Neuronal stem cell (in vitro differentiated cells): ENCODE data around the gene C17orf75.

ENCODE experiments used
- DNase-seq: peaks from one replicate; pipeline ENCODE4 v3.0.0-alpha.2; 2013; ENCODE audit warnings: low spot score
- H2AFZ ChIP-seq: one replicate; pipeline ENCODE4 v1.6.1; 2013; ENCODE audit warnings: mild to moderate bottlenecking, low read length, inconsistent platforms
- H2AK5ac ChIP-seq: 2 replicates; pipeline ENCODE4 v1.6.1; 2013; ENCODE audit warnings: low read depth, mild to moderate bottlenecking, inconsistent platforms, low read length, moderate library complexity, mixed read lengths
- H2BK120ac ChIP-seq: 2 replicates; pipeline ENCODE4 v1.6.1; 2013; ENCODE audit warnings: low read depth, mild to moderate bottlenecking, inconsistent platforms, low read length, moderate library complexity, mixed read lengths
- H2BK12ac ChIP-seq: one replicate; pipeline ENCODE4 v1.6.1; 2013; ENCODE audit warnings: low read length, inconsistent platforms
- H2BK15ac ChIP-seq: 2 replicates; pipeline ENCODE4 v1.6.1; 2013; ENCODE audit warnings: mild to moderate bottlenecking, low read length, inconsistent platforms, mixed read lengths
- H2BK5ac ChIP-seq: one replicate; pipeline ENCODE4 v1.6.1; 2013; ENCODE audit warnings: inconsistent platforms, mild to moderate bottlenecking, low read length, moderate library complexity
- H3K14ac ChIP-seq: one replicate; pipeline ENCODE4 v1.6.1; 2013; ENCODE audit warnings: low read length, inconsistent platforms
- H3K18ac ChIP-seq: 2 replicates; pipeline ENCODE4 v1.6.1; 2013; ENCODE audit warnings: low read length, inconsistent platforms
- H3K23ac ChIP-seq: 2 replicates; pipeline ENCODE4 v1.6.1; 2013; ENCODE audit warnings: low read depth, mild to moderate bottlenecking, mixed read lengths, low read length, inconsistent platforms; ENCODE audit not compliant: poor library complexity
- H3K27ac ChIP-seq: replicated peaks from 3 replicates; pipeline ENCODE4 v1.5.1; 2013; ENCODE audit warnings: low read length, inconsistent platforms
- H3K27me3 ChIP-seq, 3 experiments: 2 replicates each; pipeline ENCODE4 v1.6.1; 2013; ENCODE audit warnings: low read length in 3 of 3, mild to moderate bottlenecking in 2 of 3, inconsistent platforms in 1 of 3, low read depth in 1 of 3, mixed read lengths in 1 of 3, moderate library complexity in 1 of 3; ENCODE audit not compliant: control insufficient read depth in 3 of 3, insufficient read depth in 3 of 3
- H3K36me3 ChIP-seq, 2 donors: replicated peaks in 1 of 2; 2 replicates each; pipeline ENCODE4 v1.6.1; 2013; ENCODE audit warnings: low read length in 2 of 2; ENCODE audit not compliant: control insufficient read depth in 2 of 2, insufficient read depth in 2 of 2
- H3K4ac ChIP-seq: 2 replicates; pipeline ENCODE4 v1.6.1; 2013; ENCODE audit warnings: inconsistent platforms, mild to moderate bottlenecking, low read length, moderate library complexity
- H3K4me1 ChIP-seq, 2 donors: 1 replicate in 1 of 2; 2 replicates in 1 of 2; pipeline ENCODE4 v1.6.1; 2013; ENCODE audit warnings: low read length in 2 of 2, low read depth in 1 of 2; ENCODE audit not compliant: control insufficient read depth in 2 of 2, insufficient read depth in 1 of 2
- H3K4me2 ChIP-seq: one replicate; pipeline ENCODE4 v1.6.1; 2013; ENCODE audit warnings: mild to moderate bottlenecking, low read length, inconsistent platforms; ENCODE audit not compliant: insufficient read depth, poor library complexity, severe bottlenecking
- H3K4me3 ChIP-seq, 2 donors: 2 replicates each; pipeline ENCODE4 v1.5.1; 2013; ENCODE audit warnings: low read length in 2 of 2, mild to moderate bottlenecking in 2 of 2, inconsistent platforms in 1 of 2, moderate library complexity in 1 of 2
- H3K79me1 ChIP-seq: one replicate; pipeline ENCODE4 v1.6.1; 2013; ENCODE audit warnings: low read depth, mild to moderate bottlenecking, inconsistent platforms, low read length, moderate library complexity
- H3K9ac ChIP-seq: one replicate; pipeline ENCODE4 v1.6.1; 2013; ENCODE audit warnings: mild to moderate bottlenecking, low read depth, low read length, inconsistent platforms; ENCODE audit not compliant: poor library complexity
- H3K9me3 ChIP-seq, 2 donors: replicated peaks in 1 of 2; 2 replicates each; pipeline versions ENCODE3 to v1.6.1; 2013; ENCODE audit warnings: low read length in 2 of 2, mild to moderate bottlenecking in 2 of 2, inconsistent platforms in 1 of 2, low read depth in 1 of 2, mixed read lengths in 1 of 2, moderate library complexity in 1 of 2; ENCODE audit not compliant: control insufficient read depth in 2 of 2, insufficient read depth in 1 of 2
- H4K8ac ChIP-seq: one replicate; pipeline ENCODE4 v1.6.1; 2013; ENCODE audit warnings: low read depth, mild to moderate bottlenecking, inconsistent platforms, low read length, moderate library complexity
- H4K91ac ChIP-seq: one replicate; pipeline ENCODE4 v1.6.1; 2013; ENCODE audit warnings: low read length, low read depth, mild to moderate bottlenecking, inconsistent platforms; ENCODE audit not compliant: poor library complexity
- WGBS, 2 donors: extraction: QIAGEN DNeasy Blood & Tissue Kit; methylation state at CpG; one replicate each; pipeline ENCODE4 v1.1.7; 2013; ENCODE audit warnings: missing lambda C conversion rate in 2 of 2, mixed read lengths in 1 of 2; ENCODE audit not compliant: insufficient read length in 2 of 2, insufficient replicate concordance in 1 of 2; ENCODE audit errors: extremely low coverage in 2 of 2; 5-methylcytosine and 5-hydroxymethylcytosine counted together

The C17orf75 gene

DNA sequence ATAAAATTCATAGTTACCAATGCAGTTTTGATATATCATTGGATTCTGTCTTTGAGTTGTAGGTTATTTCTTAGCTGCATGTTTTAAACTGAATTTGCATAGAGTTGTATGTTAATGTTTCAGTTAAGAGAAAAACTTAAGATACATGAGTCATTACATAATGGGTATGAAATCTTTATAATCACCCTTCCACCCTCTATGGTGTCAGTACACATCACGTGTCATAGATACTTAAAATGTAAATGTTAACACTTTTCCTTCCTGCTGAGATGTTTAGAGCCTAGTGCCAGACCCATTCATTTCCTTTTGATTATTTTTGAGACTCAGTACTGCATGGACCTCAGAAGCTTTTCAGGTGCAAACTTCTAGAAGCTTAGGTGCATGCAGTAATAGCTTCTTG lies 28.5 kb upstream of the C17orf75 start:
- WGBS, 2 donors = no CpG with 5 or more reads among the region's 1 CpG
- H3K18ac ChIP-seq = no peak overlapping the region
- H3K23ac ChIP-seq = no peak overlapping the region
- H2AFZ ChIP-seq = no peak overlapping the region
- no peak overlapping the region for H3K4me2 ChIP-seq
- H3K27me3 ChIP-seq = no peaks in the 10 kb centered on the region
- H3K36me3 ChIP-seq = peaks cover 29 to 100% of the 10 kb centered on the region in 2 donors
- no peak overlapping the region for H3K9ac ChIP-seq
- no peak overlapping the region for H4K91ac ChIP-seq
- H3K4me3 ChIP-seq = no peak overlapping the region
- H3K4me1 ChIP-seq = no peaks in the 10 kb centered on the region
- no peak overlapping the region for H2BK15ac ChIP-seq
- no peak overlapping the region for H3K27ac ChIP-seq
- no peak overlapping the region for H3K14ac ChIP-seq
- H3K9me3 ChIP-seq = no peaks in the 10 kb centered on the region
- H2AK5ac ChIP-seq = no peak overlapping the region
- H2BK12ac ChIP-seq = no peak overlapping the region
- no peak overlapping the region for H3K4ac ChIP-seq
- DNase-seq = no peak
- no peak overlapping the region for H4K8ac ChIP-seq
- no peak overlapping the region for H2BK120ac ChIP-seq
- no peak overlapping the region for H2BK5ac ChIP-seq
- H3K79me1 ChIP-seq = peaks cover 3% of the 10 kb centered on the region

DNA sequence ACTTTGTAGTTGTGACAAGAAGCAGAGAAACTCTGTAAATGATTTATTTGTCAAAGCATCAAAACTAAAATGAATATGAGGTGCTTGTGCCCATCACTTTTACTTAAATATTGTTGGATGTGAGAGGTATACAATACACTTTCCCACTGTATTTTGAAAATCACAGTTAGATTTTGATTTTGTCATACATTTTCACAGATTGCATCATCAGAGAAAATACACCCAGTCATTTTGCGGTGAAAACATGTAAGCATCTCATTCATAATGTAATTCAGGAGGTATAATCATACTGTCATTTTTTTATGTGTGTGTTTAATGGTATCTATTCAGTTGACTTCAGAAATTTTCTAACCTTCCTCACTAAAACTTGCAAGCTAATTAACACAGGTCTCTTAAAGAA lies 19.3 kb upstream of the C17orf75 start:
- Histone ChIP-seq H3K27ac (no peak overlapping the region), H3K36me3 (peaks cover 39 to 97% of the 10 kb centered on the region in 2 donors)
- WGBS, 2 donors = no CpG with 5 or more reads among the region's 1 CpG

GRCh38 chr17:32357615-32358014 lies 15.6 kb upstream of the C17orf75 start:
- Histone ChIP-seq H3K79me1 (peaks cover 10% of the 10 kb centered on the region), H3K4ac (no peak overlapping the region), H2BK120ac (no peak overlapping the region), H4K8ac (no peak overlapping the region), H2AFZ (no peak overlapping the region), H3K4me2 (no peak overlapping the region), H3K27me3 (no peaks in the 10 kb centered on the region), H2BK15ac (no peak overlapping the region), H3K4me3 (no peak overlapping the region), H3K18ac (no peak overlapping the region), H3K14ac (no peak overlapping the region), H3K23ac (no peak overlapping the region), H3K9ac (no peak overlapping the region), H3K27ac (no peak overlapping the region), H3K9me3 (no peaks in the 10 kb centered on the region), H2BK12ac (no peak overlapping the region), H2AK5ac (no peak overlapping the region), H2BK5ac (no peak overlapping the region), H3K36me3 (peaks cover 33 to 96% of the 10 kb centered on the region in 2 donors), H4K91ac (no peak overlapping the region), H3K4me1 (peaks cover under 1% of the 10 kb centered on the region in 2 donors)
- no CpG with 5 or more reads among the region's 8 CpGs for WGBS, 2 donors
- no peak for DNase-seq

More for the DNA sequence above, 19.3 kb upstream of the C17orf75 start:
- Histone ChIP-seq H4K8ac (no peak overlapping the region), H2BK15ac (no peak overlapping the region), H2BK5ac (no peak overlapping the region), H3K9me3 (no peaks in the 10 kb centered on the region), H3K18ac (no peak overlapping the region), H3K4me2 (no peak overlapping the region), H3K4me1 (no peaks in the 10 kb centered on the region), H3K23ac (no peak overlapping the region), H3K4ac (no peak overlapping the region), H2AFZ (no peak overlapping the region), H3K14ac (no peak overlapping the region), H2AK5ac (no peak overlapping the region), H3K9ac (no peak overlapping the region), H3K4me3 (no peak overlapping the region), H3K27me3 (no peaks in the 10 kb centered on the region), H4K91ac (no peak overlapping the region), H2BK120ac (no peak overlapping the region), H3K79me1 (peaks cover 10% of the 10 kb centered on the region), H2BK12ac (no peak overlapping the region)
- DNase-seq = no peak

DNA sequence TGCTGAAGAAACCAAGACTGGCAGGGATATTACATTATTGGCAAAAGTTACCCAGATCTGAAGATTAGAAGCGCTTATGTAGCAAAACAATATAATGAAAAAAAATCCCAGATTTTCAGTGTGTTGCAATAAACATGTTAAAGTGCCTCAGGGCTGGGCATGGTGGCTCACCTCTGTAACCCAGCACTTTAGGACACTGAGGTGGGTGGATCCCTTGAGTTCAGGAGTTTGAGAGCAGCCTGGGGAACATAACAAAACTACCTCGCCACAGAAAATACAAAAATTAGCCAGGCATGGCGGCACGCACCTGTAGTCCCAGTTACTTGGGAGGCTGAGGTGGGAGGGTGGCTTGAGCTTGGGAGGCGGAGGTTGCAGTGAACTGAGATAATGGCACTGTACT lies 14.8 kb upstream of the C17orf75 start:
- no peak overlapping the region for H3K4ac ChIP-seq
- H3K9me3 ChIP-seq = no peaks in the 10 kb centered on the region
- H3K27ac ChIP-seq = no peak overlapping the region
- no peak overlapping the region for H3K4me2 ChIP-seq
- H4K8ac ChIP-seq = no peak overlapping the region
- no peak overlapping the region for H2AFZ ChIP-seq
- H2AK5ac ChIP-seq = no peak overlapping the region
- H3K4me1 ChIP-seq = peaks cover 1 to 5% of the 10 kb centered on the region in 2 donors
- H3K27me3 ChIP-seq = no peaks in the 10 kb centered on the region
- no peak overlapping the region for H2BK15ac ChIP-seq
- H3K36me3 ChIP-seq = peaks cover 30 to 96% of the 10 kb centered on the region in 2 donors
- no peak overlapping the region for H3K14ac ChIP-seq
- no peak overlapping the region for H2BK5ac ChIP-seq
- H4K91ac ChIP-seq = no peak overlapping the region
- no peak overlapping the region for H3K18ac ChIP-seq
- no peak overlapping the region for H3K4me3 ChIP-seq
- no peak overlapping the region for H2BK12ac ChIP-seq
- H3K9ac ChIP-seq = no peak overlapping the region
- DNase-seq = no peak
- no peak overlapping the region for H2BK120ac ChIP-seq
- peaks cover 10% of the 10 kb centered on the region for H3K79me1 ChIP-seq
- WGBS, 2 donors = no CpG with 5 or more reads among the region's 5 CpGs
- H3K23ac ChIP-seq = no peak overlapping the region
